Measurements from ENCODE around the gene CDCA4. TPM values are rescaled to one million over a fixed set of nuclear protein-coding genes. Genes with fewer than 3 reads are reported as not detected.

The CDCA4 gene
- total RNA-seq, 4 donors from 2014 or later: 5.3 to 8.0 (median 6.4) TPM

DNA sequence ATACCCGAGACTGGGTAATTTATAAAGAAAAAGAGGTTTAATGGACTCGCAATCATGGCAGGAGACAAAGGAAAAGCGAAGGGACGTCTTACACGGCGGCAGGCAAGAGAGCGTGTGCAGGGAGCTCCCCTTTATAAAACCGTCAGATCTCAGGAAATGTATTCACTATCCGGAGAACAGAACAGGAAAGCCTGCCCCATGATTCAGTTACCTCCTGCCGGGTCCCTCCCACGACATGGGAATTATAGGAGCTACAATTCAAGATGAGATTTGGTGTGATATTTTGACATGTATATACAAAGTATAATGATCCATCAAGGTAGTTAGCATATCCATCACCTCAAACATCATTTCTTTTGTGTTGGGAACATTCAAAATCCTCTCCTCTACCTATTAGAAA is 2.3 kb upstream of the CDCA4 start:
- ATAC-seq (ENCODE audit: low FRiP score): no peak
- no peak for DNase-seq (ENCODE audit: low spot score)
- TF ChIP-seq CTCF (IDR thresholded peaks at IDR 0.05): no peak

DNA sequence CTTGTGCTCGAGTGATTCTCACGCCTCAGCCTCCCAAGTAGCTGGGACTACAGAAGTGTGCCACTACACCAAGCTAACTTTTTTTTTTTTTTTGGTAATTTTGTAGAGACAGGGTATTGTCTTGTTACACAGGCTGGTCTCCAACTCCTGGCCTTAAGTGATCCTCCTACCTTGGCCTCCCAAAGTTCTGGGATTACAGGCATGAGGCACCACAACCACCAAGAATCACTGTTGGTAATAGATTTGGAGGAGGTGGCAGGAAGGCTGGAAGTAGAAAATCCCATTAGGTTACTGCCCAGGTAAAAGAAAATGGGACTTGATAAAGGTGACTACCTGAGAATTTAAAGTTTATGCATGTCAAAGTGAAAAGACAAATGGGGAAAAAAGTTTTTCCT is 1.4 kb upstream of the CDCA4 start:
- no peak for TF ChIP-seq CTCF (IDR thresholded peaks at IDR 0.05)
- ATAC-seq (ENCODE audit: low FRiP score) (no peak), DNase-seq (ENCODE audit: low spot score) (no peak)

GRCh38 chr14:105021656-105022275 is 883 bp upstream of the CDCA4 start:
- no peak for TF ChIP-seq CTCF (IDR thresholded peaks at IDR 0.05)
- DNase-seq (ENCODE audit: low spot score): no peak
- ATAC-seq (ENCODE audit: low FRiP score): peak; percentile 2

DNA sequence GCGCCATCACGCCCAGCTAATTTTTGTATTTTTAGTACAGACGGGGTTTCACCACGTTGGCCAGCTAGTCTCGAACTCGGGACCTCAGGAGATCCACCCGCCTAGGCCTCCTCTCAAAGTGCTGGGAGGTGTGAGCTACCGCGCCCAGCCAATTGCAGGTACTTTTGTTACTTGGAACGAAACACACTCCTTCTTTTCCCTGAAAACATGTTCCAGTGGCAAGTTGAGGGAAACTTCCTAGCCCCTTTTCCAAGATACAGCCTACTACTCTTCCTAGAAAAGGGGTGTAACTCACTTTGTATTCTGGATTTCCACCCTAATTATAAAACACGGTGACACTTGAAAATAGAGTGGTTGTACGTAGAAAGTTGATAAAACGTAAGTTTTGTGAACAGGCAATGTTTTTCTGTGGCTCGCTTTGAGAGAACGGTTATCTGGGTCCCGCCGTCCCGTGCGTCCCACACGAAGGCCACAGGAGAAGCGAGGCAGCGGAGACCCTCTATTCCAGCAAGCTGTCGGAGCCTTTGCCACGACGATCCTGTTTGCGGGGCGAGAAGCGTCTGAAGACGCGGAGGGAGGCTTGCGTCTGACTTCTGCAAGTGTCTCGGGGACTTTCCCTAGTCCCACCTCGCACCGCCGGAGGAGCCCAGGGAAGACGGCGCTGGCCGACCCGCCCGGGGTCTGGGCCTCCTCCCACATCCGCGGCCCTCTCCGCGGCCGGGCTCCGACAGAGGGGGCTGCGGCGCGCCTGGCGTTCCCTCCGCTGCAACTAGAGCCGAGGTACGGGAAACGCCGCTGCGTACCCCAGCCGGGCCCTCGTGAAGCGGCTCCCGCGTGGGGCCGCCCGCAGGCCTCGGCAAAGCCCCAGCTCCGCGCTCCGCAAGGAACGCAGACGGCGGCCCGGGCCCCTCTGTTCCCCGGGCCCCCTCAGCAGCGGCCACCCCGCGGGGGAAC is 745 bp downstream of the CDCA4 start:
- ATAC-seq (ENCODE audit: low FRiP score): peak; percentile 34
- DNase-seq (ENCODE audit: low spot score): peak; percentile 32
- no peak for TF ChIP-seq CTCF (IDR thresholded peaks at IDR 0.05)

DNA sequence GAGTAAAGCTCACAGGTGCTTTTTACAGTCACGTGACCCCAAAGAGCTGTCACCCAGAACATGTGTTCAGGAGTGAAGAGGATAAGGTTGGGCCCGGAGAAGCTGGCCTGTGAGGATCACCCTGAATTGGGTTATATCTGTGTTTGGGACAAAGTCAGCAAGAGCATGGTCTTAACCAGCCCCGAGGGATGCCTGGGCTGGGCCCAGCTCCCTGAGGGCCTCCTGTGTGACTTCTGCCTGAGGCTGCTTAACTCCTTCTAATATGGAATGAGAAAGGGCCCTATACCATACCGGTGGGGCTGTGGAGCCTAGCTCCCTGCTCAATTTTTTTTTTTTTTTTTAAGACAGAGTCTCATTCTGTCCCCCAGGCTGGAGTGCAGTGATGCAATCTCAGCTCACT is 2.5 kb downstream of the CDCA4 start:
- DNase-seq (ENCODE audit: low spot score) (no peak), ATAC-seq (ENCODE audit: low FRiP score) (no peak)
- no peak for TF ChIP-seq CTCF (IDR thresholded peaks at IDR 0.05)

- no peak for DNase-seq (ENCODE audit: low spot score)
- no peak for ATAC-seq (ENCODE audit: low FRiP score)
- TF ChIP-seq CTCF (IDR thresholded peaks at IDR 0.05): no peak
These were observed 5.0 kb downstream of the CDCA4 start for GRCh38 chr14:105015905-105016304.

Data from omental fat pad (tissue), 4 donors.